ENCODE data around the gene SCLY. TPM values are rescaled to one million over a fixed set of nuclear protein-coding genes. Genes with fewer than 3 reads are reported as not detected.

SCLY gene
- total RNA-seq, 1 donor from 2014 or later, result 15.1 TPM

DNA sequence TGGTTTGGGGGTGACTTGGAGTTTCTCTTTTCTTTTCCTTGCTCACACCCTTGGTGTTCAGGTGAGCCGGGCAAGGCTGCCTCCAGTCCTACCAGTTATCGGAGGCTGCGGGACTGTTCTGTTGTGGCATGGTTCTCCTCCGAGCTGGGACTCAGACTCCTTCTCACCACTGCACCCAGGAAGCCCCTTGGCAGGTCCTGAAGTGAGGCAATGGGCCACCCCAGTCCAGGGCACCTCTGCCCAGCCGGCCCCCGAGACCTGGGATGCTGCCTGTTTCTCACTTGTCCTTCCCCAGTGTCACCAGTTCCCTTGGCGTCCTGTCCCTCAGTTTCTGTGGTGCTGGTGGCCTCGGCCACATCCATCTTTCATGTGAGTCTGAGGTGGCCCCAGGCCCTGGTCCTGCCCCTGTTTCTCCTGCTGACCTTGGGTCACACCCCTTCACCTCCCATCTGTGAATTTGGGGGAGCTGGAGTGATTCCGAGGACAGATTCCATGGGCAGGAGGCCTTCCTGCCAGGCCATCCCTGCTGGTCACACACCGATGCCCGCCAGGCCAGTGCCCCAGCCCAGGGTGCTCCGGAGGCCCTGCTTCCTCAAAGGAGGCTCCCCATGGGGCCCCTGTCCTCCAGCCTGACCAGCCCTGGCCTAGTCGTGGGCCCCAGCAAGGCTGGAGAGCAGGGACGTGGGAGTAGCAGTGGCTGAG, 71.1 kb downstream of the SCLY start:
- intact Hi-C loops (cut with DNase I), result no loop called here
- DNase-seq (ENCODE audit: low spot score) (no peak), ATAC-seq (no peak)

GRCh38 chr2:238132463-238133450, 72.0 kb downstream of the SCLY start:
- no peak for ATAC-seq
- no peak for DNase-seq (ENCODE audit: low spot score)
- intact Hi-C loops (cut with DNase I), result no loop called here

- ATAC-seq (no peak), DNase-seq (ENCODE audit: low spot score) (no peak)
These were observed 72.9 kb downstream of the SCLY start for GRCh38 chr2:238133499-238134392.

GRCh38 chr2:238134393-238134785, 73.6 kb downstream of the SCLY start:
- DNase-seq (ENCODE audit: low spot score) (no peak), ATAC-seq (no peak)
- intact Hi-C loops (cut with DNase I), result no loop called here

More at GRCh38 chr2:238133499-238134392, 72.9 kb downstream of the SCLY start:
- intact Hi-C loops (cut with DNase I), result no loop called here

DNA sequence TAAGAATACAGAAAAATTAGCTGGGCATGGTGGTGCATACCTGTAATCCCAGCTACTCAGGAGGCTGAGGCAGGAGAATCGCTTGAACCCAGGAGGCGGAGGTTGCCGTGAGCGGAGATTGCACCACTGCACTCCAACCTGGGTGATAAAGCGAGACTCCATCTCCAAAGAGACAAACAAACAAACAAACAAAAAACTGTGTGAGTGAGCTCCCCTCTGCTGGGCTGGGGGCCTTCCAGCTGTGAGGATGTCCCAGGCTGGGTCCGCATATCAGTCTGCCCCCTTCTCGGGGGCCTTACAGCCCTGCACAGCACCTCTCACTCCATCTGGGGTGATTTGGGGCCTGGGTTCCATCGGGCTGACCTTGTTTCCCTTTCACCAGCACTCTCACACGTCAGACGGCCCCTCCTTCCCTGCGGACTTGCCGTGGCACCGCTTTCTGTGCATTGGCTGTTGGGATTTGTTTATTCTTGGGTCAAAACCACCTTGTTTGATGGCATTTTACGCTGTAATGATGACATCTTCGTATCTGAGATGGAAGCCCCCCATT, 74.9 kb downstream of the SCLY start:
- intact Hi-C loops (cut with DNase I), result no loop called here
- ATAC-seq (no peak), DNase-seq (ENCODE audit: low spot score) (no peak)

- peak; percentile 60 for ATAC-seq
- intact Hi-C loops (cut with DNase I), result no loop called here
- no peak for DNase-seq (ENCODE audit: low spot score)
These were observed 76.2 kb downstream of the SCLY start for GRCh38 chr2:238136820-238137537.

DNA sequence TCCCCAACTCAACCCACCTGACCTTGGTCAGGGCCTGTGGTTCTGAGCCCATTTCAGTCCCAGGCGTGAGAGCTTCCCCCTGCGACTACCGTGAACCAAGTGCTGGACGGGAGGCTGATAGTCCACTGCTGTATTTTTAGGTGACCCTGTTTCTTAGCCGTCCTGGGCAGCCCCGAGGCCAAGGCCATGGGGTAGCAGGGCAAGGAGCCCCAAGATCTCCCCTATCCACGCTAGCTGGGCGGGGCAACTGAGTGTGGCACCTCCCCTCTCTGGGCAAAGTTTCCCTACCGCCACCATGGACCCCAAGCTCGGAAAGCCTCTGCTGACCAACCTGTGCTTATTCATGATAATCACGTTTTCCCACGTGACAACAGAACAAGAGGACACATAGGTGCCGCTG, 77.1 kb downstream of the SCLY start:
- intact Hi-C loops (cut with DNase I), result no loop called here
- no peak for ATAC-seq

DNA sequence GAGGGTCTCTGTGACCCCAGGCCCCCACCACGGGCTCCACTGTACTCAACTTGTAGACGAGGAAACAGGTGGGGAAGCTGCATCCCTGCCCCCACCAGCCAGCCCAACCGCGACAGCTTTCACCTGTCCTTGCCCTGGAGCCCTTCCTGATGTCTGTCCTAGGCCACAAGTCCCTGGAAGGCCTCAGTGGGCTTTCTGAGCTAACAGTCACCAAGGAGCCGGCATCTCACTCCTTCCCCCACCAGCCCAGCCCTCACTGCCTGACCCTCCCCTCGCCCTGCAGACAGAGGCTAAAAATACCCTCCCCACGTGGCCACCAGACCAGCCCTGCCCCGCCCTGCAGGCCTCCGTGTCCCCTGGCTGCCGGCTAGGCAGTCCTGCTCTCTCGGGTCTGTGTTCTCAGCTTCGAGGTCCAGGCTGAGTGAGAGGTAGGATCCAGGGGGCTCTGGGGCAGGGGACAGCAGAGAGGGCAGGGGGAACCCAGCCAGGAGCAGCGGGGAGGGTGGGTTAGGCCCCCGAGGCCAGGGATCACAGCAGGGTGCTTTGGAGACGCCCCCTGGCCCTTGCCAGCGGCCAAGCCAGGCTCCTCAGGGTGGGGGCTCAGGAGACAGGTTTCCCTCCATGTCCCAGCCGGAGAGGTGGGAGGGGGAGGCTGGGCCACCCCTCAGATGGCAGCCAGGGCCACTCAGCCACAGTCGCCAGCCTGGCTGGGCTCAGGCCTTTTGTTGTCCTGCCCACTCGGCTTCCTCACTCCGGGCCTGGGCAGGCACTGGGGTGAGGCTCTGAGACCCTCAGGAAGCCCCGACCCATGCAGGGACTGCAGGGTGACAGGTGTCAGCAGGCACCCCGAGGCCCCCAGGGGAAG, 77.8 kb downstream of the SCLY start, which contains the start of gene KLHL30:
TSS of gene KLHL30 (plus strand) at position 338 of the 865 bp plus-strand sequence. CDS start 2,087 bp downstream, outside the sequence.
- no peak for DNase-seq (ENCODE audit: low spot score)
- intact Hi-C loops (cut with DNase I), result no loop called here
- ATAC-seq, result peak; percentile 68

More for the DNA sequence above, 77.1 kb downstream of the SCLY start:
- no peak for DNase-seq (ENCODE audit: low spot score)

- ATAC-seq, result no peak
- intact Hi-C loops (cut with DNase I), result no loop called here
- DNase-seq (ENCODE audit: low spot score), result no peak
These were observed 78.6 kb downstream of the SCLY start for GRCh38 chr2:238139196-238140039.

DNA sequence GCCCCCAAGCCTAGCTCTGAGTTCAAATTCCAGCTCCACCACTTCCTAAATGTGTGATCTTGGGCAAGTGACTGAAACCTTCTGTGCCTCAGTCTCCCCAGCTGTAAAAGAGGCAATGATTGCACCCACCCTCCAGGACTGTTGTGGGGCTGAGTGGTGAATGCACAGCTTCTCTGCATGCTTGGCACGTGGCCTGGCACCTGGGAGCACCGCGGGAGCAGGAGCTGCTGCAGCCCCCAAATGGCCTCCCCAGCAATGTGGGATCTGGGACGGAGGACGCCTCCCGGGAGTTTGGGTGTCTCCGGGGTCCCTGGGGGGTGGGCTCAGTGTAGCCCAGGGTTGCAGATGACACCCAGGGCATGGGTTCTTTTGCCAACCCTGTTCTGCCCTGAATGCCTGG, 79.2 kb downstream of the SCLY start:
- intact Hi-C loops (cut with DNase I), result no loop called here
- DNase-seq (ENCODE audit: low spot score) (no peak), ATAC-seq (no peak)

- no peak for ATAC-seq
- no peak for DNase-seq (ENCODE audit: low spot score)
- intact Hi-C loops (cut with DNase I), result no loop called here
These were observed 80.1 kb downstream of the SCLY start for GRCh38 chr2:238140721-238141540.

DNA sequence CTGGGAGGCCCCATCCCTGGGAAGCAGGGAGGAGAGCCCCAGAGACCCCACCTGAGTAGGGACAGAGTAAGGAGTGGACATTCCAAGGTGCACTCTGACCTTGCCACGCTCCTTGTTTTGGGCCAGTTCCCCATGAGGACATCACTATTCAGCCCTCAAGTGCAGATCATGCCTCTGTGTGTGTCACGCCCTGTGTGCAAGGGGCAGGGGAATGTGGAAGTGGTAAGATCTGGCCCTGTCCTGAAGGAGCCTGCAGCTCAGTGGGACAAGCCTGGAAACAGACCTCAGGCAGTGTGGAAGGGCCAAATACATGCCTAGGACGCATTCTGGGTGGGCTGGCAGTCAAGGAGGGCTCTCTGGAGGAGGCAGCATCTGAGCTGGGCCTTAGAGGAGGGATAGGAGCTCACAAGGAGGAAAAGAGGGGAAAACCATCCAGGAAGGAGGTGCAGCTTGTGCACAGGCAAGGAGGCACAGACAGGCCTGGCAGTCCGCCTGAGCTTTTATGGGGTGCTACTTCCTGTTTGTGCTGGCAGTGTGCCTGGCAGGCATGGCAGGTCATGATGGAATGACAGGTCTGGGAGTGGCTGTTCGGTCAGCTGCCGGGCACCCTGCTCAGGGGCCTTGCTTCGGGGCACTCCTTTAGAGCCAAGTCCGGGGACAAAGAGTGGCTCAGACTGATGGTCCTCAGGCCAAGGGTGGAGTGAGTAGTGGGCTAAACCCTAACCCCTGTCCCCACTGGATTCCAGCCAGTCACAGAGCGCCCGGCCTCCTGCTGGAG, 80.9 kb downstream of the SCLY start:
- DNase-seq (ENCODE audit: low spot score) (no peak), ATAC-seq (no peak)
- intact Hi-C loops (cut with DNase I), result no loop called here

DNA sequence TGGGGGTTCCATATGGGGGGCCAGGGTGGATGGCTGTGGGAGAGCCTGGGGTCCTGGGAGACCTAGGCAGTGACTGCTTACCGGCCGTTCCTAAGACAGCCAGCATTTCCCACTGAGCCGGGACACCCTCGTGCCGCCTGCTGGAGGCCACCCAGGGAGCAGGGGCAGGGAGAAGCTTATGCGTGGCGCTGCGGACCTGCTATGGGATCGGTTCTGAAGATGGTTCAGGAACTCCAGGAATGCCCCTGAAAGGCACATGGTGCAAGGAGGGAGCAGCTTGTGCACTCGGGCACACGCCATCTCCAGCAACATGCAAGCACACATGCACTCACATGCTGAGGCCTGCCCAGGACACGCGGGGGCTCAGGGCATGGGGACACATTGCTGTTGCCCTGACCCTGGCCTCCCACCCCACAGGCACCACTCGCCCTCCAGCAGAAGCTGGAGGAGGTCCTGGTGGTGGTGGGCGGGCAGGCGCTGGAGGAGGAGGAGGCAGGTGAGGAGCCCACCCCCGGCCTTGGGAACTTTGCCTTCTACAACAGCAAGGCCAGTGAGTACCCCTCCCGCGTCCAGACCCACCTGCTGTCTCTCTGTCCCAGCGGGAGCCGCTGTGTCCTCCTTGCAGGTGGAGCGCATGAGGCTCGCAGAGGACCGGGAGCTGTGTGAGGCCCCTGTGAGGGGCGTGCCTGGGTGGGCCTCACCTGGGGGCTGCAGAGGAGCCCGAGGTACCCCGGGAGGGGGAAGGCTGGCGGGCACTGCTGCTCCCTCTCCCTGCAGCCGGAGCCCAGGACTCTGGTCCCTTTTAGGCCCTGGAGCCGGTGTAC, 81.8 kb downstream of the SCLY start:
- DNase-seq (ENCODE audit: low spot score), result no peak
- no peak for ATAC-seq

More for the DNA sequence above, 81.8 kb downstream of the SCLY start:
- intact Hi-C loops (cut with DNase I), result no loop called here
